GM12892 (cell line): ENCODE measurements around the gene TSHZ1.

Experiments used
- POLR2A ChIP-seq: IDR thresholded peaks from 2 replicates; pipeline ENCODE4 v1.6.1; 2011; ENCODE audit warnings: low read depth, low read length, control low read depth
- TAF1 ChIP-seq: IDR thresholded peaks from 2 replicates; pipeline ENCODE4 v1.6.1; 2011; ENCODE audit warnings: low read depth, mild to moderate bottlenecking, control low read depth, low read length, borderline replicate concordance

GRCh38 chr18:75201282-75202270 lies 9.0 kb upstream of the TSHZ1 start:
- TF ChIP-seq POLR2A (no peak), TAF1 (no peak)
